ENCODE data around the gene DDIT3. TPM values are rescaled to one million over a fixed set of nuclear protein-coding genes. Genes with fewer than 3 reads are reported as not detected.

DDIT3 gene
- total and polyA plus RNA-seq, 2 of the 13 experiments (the other 11 are each of a cell fraction or from before 2014, with no cell fraction given), result 27.5 to 48.7 TPM

- in situ Hi-C loops (cut with HindIII; ENCODE audit: extremely low pct_ligation_motif_present, low pct_unique_long_range_greater_than_20kb) (no loop called here), intact Hi-C loops (cut with micrococcal nuclease; ENCODE audit: unreplicated experiment) (no loop called here)
- DNase-seq (ENCODE audit: low spot score), result no peak
- Histone ChIP-seq H3K4me3 (replicated peaks in 1 of 3; ENCODE audit: insufficient read depth in 1 of 3, low read depth in 2 of 3, low read length in 3 of 3) (no peak overlapping the region), H2AFZ (ENCODE audit: low read length) (no peak overlapping the region), H3K27me3 (ENCODE audit: control insufficient read depth in 1 of 2, insufficient read depth in 2 of 2, low read length in 2 of 2) (peaks cover 0 to 3% of the 10 kb centered on the region in 2 experiments; a peak in 1 of 5 replicates), H3K9me3 (ENCODE audit: low read length) (no peaks in the 10 kb centered on the region), H3K4me1 (ENCODE audit: insufficient read depth, low read length) (peaks cover 18% of the 10 kb centered on the region), H4K20me1 (ENCODE audit: insufficient read depth, low read length) (no peaks in the 10 kb centered on the region), H3K9ac (ENCODE audit: insufficient read depth, low read depth, low read length) (no peak overlapping the region), H3K79me2 (ENCODE audit: insufficient read depth, low read length) (peaks cover 20% of the 10 kb centered on the region), H3K36me3 (replicated peaks in 1 of 2; ENCODE audit: control insufficient read depth in 1 of 2, insufficient read depth in 2 of 2, low read length in 2 of 2) (peaks cover 2 to 12% of the 10 kb centered on the region in 2 experiments; a peak in 3 of 5 replicates), H3K4me2 (ENCODE audit: low read depth, low read length) (no peak overlapping the region), H3K27ac (ENCODE audit: extremely low read length, insufficient read depth, low read length) (no peak overlapping the region)
- ChIA-PET CTCF (ENCODE audit: low intra/inter-chr PET ratio, low total read pairs) (no interaction called here), POLR2A (interaction anchor here (1.1 kb wide), 1 partner anchor 21 kb away, joined by 3 read pairs; the partner anchor contains the start of gene DDIT3)
- no TSS peak for BruUV-seq (replicated peaks)
- 97% methylated on average over 2 of the region's 2 CpGs for WGBS (ENCODE audit: low lambda C conversion rate)
- ATAC-seq, result no peak
- FAIRE-seq, result no peak
- no peak for TF ChIP-seq ZNF709 (CRISPR knock-in tag; IDR thresholded peaks at IDR 0.05)
These were observed 21.4 kb upstream of the DDIT3 start for GRCh38 chr12:57541717-57542116.

- H3K9ac ChIP-seq (ENCODE audit: insufficient read depth, low read depth, low read length), result no peak overlapping the region
- no peak overlapping the region for H3K4me3 ChIP-seq (replicated peaks in 1 of 3; ENCODE audit: insufficient read depth in 1 of 3, low read depth in 2 of 3, low read length in 3 of 3)
- H4K20me1 ChIP-seq (ENCODE audit: insufficient read depth, low read length), result no peaks in the 10 kb centered on the region
- H3K4me1 ChIP-seq (ENCODE audit: insufficient read depth, low read length), result peaks cover 14% of the 10 kb centered on the region
- CTCF ChIA-PET (ENCODE audit: low intra/inter-chr PET ratio, low total read pairs), result no interaction called here
- H3K27ac ChIP-seq (ENCODE audit: extremely low read length, insufficient read depth, low read length), result no peak overlapping the region
- POLR2A ChIA-PET, result interaction anchor here (1.1 kb wide), 1 partner anchor 20 kb away, joined by 3 read pairs; the partner anchor contains the start of gene DDIT3
- H3K36me3 ChIP-seq (replicated peaks in 1 of 2; ENCODE audit: control insufficient read depth in 1 of 2, insufficient read depth in 2 of 2, low read length in 2 of 2), result peaks cover 2 to 12% of the 10 kb centered on the region in 2 experiments; a peak in 3 of 5 replicates
- in situ Hi-C loops (cut with HindIII; ENCODE audit: extremely low pct_ligation_motif_present, low pct_unique_long_range_greater_than_20kb), result no loop called here
- H3K79me2 ChIP-seq (ENCODE audit: insufficient read depth, low read length), result peaks cover 13% of the 10 kb centered on the region
- DNase-seq (ENCODE audit: low spot score) (no peak), ATAC-seq (no peak), FAIRE-seq (no peak)
- no peaks in the 10 kb centered on the region for H3K9me3 ChIP-seq (ENCODE audit: low read length)
- intact Hi-C loops (cut with micrococcal nuclease; ENCODE audit: unreplicated experiment), result no loop called here
- 67% methylated on average over 2 of the region's 2 CpGs for WGBS (ENCODE audit: low lambda C conversion rate)
- H3K4me2 ChIP-seq (ENCODE audit: low read depth, low read length), result no peak overlapping the region
- no peaks in the 10 kb centered on the region for H3K27me3 ChIP-seq (ENCODE audit: control insufficient read depth in 1 of 2, insufficient read depth in 2 of 2, low read length in 2 of 2)
- no peak for TF ChIP-seq ZNF770 (CRISPR knock-in tag; IDR thresholded peaks at IDR 0.05)
- TF ChIP-seq ETV6 (CRISPR knock-in tag; conservative IDR thresholded peaks at IDR 0.05), result no peak
- no peak for TF ChIP-seq ZNF503 (CRISPR knock-in tag; IDR thresholded peaks at IDR 0.05)
- TF ChIP-seq CENPBD1 (CRISPR knock-in tag; IDR thresholded peaks at IDR 0.05; ENCODE audit: borderline replicate concordance, low read depth), result no peak
- TF ChIP-seq HMGXB3 (CRISPR knock-in tag; IDR thresholded peaks at IDR 0.05; ENCODE audit: borderline replicate concordance), result no peak
- no peak for TF ChIP-seq SNRNP70 (IDR thresholded peaks at IDR 0.05; ENCODE audit: low read depth, low read length)
- no TSS peak for BruUV-seq (replicated peaks)
- H2AFZ ChIP-seq (ENCODE audit: low read length), result no peak overlapping the region
These were observed 20.7 kb upstream of the DDIT3 start for GRCh38 chr12:57541001-57541400.

Measured in HepG2 (cell line).